Measurements from ENCODE around the gene KATNB1.
"Not testable (repeated sequence)": the region's sequence is repeated elsewhere in the genome, so short reads cannot be mapped to it uniquely, and the experiment has no call there.

The KATNB1 gene

GRCh38 chr16:57765160-57765728, 29.7 kb downstream of the KATNB1 start:
- Mint-ChIP-seq H3K27me3 (peaks cover 6% of the 10 kb centered on the region), H3K27ac (no peak overlapping the region), H3K4me3 (no peak overlapping the region), H3K4me1 (no peaks in the 10 kb centered on the region), H3K36me3 (no peaks in the 10 kb centered on the region), H3K9me3 (no peaks in the 10 kb centered on the region)
- CTCF ChIA-PET: no interaction called here
- DNase-seq: no peak

DNA sequence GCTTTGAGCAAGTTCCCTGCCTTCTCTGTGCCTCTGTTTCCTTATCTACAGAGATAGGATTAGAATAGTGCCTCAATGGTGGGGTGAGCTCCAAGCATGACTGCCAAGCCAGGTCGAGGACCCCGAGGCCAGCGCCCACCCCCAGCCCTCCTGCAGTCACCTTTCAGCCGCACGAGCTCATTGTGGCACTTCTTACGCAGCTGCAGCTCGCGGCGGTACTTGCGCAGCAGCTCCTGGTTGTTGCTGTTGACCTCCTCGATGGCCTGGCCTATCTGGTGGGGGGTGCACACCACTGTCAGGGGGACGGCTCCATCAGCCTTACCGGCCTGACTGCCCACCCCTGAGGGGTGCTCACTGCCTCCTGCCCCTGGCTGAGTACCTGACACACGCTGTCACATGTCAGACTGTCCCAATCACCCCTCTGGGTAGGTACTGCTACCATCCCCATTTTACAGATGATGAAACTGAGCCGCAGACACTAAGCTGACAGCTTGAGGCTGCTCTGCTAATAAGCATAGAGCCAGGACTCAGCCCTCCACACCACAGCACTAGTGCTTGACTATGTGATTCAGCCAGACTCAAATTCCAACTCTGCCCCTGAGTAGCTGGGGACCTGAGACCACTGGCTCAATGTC, 31.3 kb downstream of the KATNB1 start:
- H3K36me3 Mint-ChIP-seq: no peaks in the 10 kb centered on the region
- no peak overlapping the region for H3K27ac Mint-ChIP-seq
- H3K4me1 Mint-ChIP-seq: no peaks in the 10 kb centered on the region
- CTCF ChIA-PET: interaction anchor here (0.6 to 1.1 kb wide), 2 partner anchors 9 to 156 kb away, joined by 3 read pairs; no protein-coding TSS in a partner anchor
- DNase-seq: no peak
- H3K27me3 Mint-ChIP-seq: peaks cover 6% of the 10 kb centered on the region
- no peak overlapping the region for H3K4me3 Mint-ChIP-seq
- no peaks in the 10 kb centered on the region for H3K9me3 Mint-ChIP-seq

DNA sequence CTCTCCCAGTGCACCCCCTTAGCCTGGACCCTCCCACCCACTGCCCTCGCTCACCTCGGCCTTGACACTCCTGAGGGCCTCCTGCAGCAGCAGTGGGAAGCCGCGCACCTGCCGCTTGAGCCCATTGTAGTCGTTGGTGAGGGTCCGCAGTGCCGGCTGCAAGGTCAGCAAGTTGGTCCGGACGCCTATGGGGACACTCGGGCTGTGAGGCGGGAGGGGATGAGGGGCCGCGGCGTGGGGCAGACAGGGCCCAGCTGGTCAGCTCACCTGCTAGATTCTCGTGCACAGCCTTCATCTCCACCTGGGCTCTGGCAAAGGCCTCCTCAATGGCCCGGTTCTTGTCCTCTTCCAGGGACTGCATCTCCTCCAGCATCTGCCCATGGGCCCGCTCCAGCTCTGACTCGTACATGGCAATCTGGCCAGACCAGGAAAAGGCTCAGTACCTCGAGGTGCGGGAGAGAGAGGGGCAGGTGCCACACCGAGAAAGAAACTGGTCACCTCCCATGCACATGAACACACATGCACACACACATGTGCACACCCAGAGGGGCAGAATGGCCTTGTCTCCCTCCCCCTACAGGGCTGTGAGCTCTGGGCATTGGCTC, 34.1 kb downstream of the KATNB1 start:
- H3K4me1 Mint-ChIP-seq: no peaks in the 10 kb centered on the region
- peaks cover 6% of the 10 kb centered on the region for H3K27me3 Mint-ChIP-seq
- no peaks in the 10 kb centered on the region for H3K9me3 Mint-ChIP-seq
- CTCF ChIA-PET: interaction anchor here (1.3 kb wide), 1 partner anchor 12 kb away, joined by 3 read pairs; no protein-coding TSS in a partner anchor
- H3K27ac Mint-ChIP-seq: no peak overlapping the region
- DNase-seq: no peak
- no peaks in the 10 kb centered on the region for H3K36me3 Mint-ChIP-seq
- no peak overlapping the region for H3K4me3 Mint-ChIP-seq

GRCh38 chr16:57770361-57770760, 34.8 kb downstream of the KATNB1 start:
- H3K4me1 Mint-ChIP-seq: no peaks in the 10 kb centered on the region
- no peaks in the 10 kb centered on the region for H3K36me3 Mint-ChIP-seq
- H3K4me3 Mint-ChIP-seq: no peak overlapping the region
- H3K9me3 Mint-ChIP-seq: no peaks in the 10 kb centered on the region
- CTCF ChIA-PET: interaction anchor here (1.3 kb wide), 1 partner anchor 13 kb away, joined by 3 read pairs; no protein-coding TSS in a partner anchor
- H3K27me3 Mint-ChIP-seq: peaks cover 6% of the 10 kb centered on the region
- no peak overlapping the region for H3K27ac Mint-ChIP-seq
- no peak for DNase-seq

DNA sequence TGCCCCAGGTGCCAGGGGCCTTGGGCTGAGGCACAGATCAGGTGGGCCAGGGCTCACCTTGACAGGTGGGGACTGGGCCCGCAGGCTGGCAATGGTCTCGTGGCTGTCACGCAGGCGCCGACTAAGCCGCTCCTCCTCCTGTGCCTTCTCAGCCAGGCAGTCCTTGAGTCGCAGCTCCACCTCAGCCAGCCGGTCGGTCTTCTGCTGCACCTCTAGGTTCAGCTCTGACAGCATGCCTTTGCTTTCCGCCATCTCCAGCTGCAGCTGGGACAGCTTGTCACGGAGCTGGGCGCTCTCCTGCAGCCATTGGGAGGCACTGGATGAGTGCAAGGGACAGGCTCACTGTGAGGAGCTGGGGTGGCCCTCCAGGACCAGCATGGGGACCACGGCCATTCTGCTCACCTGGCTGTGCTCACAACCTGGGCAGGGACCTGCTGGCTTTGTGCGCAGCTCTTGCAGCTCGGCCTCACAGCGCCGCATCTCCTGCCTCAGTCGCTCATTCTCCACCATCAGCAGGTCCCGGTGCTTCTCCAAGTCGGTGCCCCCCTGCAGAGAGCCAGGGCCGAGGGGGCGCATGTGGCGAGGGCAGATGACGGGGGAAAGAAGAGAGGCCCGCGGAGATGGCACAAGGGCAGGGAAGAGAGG, 35.7 kb downstream of the KATNB1 start:
- no peak for DNase-seq
- Mint-ChIP-seq H3K36me3 (no peaks in the 10 kb centered on the region), H3K9me3 (no peaks in the 10 kb centered on the region), H3K4me3 (no peak overlapping the region), H3K27me3 (peaks cover 8% of the 10 kb centered on the region), H3K4me1 (no peaks in the 10 kb centered on the region), H3K27ac (no peak overlapping the region)
- CTCF ChIA-PET: no interaction called here

- Mint-ChIP-seq H3K27ac (no peak overlapping the region), H3K4me1 (no peaks in the 10 kb centered on the region), H3K9me3 (no peaks in the 10 kb centered on the region), H3K27me3 (peaks cover 5% of the 10 kb centered on the region), H3K4me3 (no peak overlapping the region), H3K36me3 (no peaks in the 10 kb centered on the region)
- CTCF ChIA-PET: no interaction called here
- no peak for DNase-seq
These were observed 37.4 kb downstream of the KATNB1 start for GRCh38 chr16:57773019-57773418.

DNA sequence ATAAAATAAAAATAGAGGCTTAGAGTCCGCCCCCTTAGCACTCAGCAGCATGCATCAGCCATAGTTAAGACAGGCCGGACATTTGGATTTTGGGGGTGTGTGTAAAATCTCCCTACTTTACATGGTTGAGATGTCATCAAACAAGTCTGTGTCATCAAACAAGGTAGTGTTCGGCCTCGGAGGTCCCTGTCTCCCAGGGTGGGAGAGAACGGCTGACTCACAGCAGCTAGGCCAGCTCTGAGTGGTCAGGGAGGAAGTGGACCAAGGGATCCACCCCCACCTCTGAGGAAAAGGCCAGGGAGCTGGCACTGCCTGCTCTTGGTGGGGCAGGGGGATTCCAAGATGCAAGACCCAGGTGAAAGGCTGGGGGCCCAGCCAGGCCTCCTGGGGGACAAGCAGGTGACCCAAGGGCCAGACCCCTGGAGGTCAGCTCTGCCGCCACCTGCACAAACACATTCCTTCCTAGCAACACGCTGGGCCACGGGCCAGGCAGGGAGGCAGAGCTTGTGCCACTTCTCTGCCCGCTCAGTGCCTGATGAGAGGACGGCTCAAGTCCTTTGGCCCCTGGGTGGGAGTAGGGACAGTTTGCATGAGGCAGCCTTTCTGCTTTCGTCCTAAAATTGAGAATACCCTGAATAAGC, 38.2 kb downstream of the KATNB1 start:
- no peaks in the 10 kb centered on the region for H3K4me1 Mint-ChIP-seq
- H3K27ac Mint-ChIP-seq: no peak overlapping the region
- DNase-seq: no peak
- CTCF ChIA-PET: no interaction called here
- no peak overlapping the region for H3K4me3 Mint-ChIP-seq
- no peaks in the 10 kb centered on the region for H3K9me3 Mint-ChIP-seq
- H3K36me3 Mint-ChIP-seq: no peaks in the 10 kb centered on the region
- H3K27me3 Mint-ChIP-seq: peaks cover 5% of the 10 kb centered on the region

- no peak for DNase-seq
- CTCF ChIA-PET: no interaction called here
- H3K27ac Mint-ChIP-seq: no peak overlapping the region
- peaks cover 5% of the 10 kb centered on the region for H3K27me3 Mint-ChIP-seq
- no peaks in the 10 kb centered on the region for H3K36me3 Mint-ChIP-seq
- no peaks in the 10 kb centered on the region for H3K4me1 Mint-ChIP-seq
- H3K4me3 Mint-ChIP-seq: no peak overlapping the region
- H3K9me3 Mint-ChIP-seq: no peaks in the 10 kb centered on the region
These were observed 39.2 kb downstream of the KATNB1 start for GRCh38 chr16:57774705-57775285.

DNA sequence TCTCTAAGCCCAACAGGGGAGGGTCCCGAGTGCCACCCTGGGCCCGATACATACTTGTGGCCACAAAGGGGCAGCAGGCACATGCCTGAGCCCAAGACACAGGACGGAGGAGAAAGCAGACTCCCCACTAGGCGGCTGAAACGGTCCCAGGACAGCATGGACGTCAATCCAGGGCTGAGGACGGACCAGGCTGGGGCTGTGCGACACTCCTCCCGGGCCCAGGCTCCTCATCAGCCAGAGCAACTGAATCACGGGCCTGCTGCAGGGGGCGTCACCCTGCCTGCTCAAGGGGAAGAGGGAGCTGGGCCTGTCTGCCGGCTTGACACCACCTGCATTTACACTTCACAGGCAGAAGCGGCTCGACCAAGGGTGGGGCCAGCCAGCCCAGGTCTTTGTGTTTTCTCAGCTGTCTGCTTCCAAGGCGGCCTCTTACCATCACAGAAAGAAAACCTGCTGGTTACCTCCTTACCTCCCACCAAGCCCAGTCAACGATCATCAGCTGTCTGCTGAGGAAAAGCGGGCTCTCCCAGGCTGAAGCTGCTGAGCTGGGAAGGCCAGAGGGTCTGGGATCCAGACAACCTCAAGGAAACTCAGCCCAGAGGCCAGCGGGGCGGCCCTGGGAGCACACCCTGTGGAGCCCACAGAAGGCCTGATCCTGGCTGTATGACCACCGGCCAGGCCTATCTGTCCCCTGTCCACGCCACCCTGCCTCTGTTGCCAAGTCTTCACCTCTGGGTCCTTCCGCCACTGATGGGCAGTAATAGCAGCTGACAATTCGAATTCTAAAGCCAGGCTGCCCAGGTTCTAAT, 40.3 kb downstream of the KATNB1 start:
- no peak overlapping the region for H3K4me3 Mint-ChIP-seq
- H3K27ac Mint-ChIP-seq: no peak overlapping the region
- no peaks in the 10 kb centered on the region for H3K36me3 Mint-ChIP-seq
- no peaks in the 10 kb centered on the region for H3K9me3 Mint-ChIP-seq
- DNase-seq: no peak
- CTCF ChIA-PET: interaction anchor here (1.7 kb wide), 1 partner anchor 88 kb away, joined by 3 read pairs; no protein-coding TSS in a partner anchor
- peaks cover 5% of the 10 kb centered on the region for H3K27me3 Mint-ChIP-seq
- H3K4me1 Mint-ChIP-seq: no peaks in the 10 kb centered on the region

- DNase-seq: no peak
- H3K4me1 Mint-ChIP-seq: no peaks in the 10 kb centered on the region
- H3K27ac Mint-ChIP-seq: no peak overlapping the region
- no peaks in the 10 kb centered on the region for H3K36me3 Mint-ChIP-seq
- peaks cover 5% of the 10 kb centered on the region for H3K27me3 Mint-ChIP-seq
- H3K9me3 Mint-ChIP-seq: no peaks in the 10 kb centered on the region
- H3K4me3 Mint-ChIP-seq: no peak overlapping the region
- CTCF ChIA-PET: interaction anchor here (1.2 kb wide), 1 partner anchor 203 kb away, joined by 3 read pairs; no protein-coding TSS in a partner anchor
These were observed 43.1 kb downstream of the KATNB1 start for GRCh38 chr16:57778658-57779057.

- DNase-seq, H3K36me3 Mint-ChIP-seq, H3K9me3 Mint-ChIP-seq, H3K4me1 Mint-ChIP-seq, H3K27me3 Mint-ChIP-seq, H3K27ac Mint-ChIP-seq, CTCF ChIA-PET, H3K4me3 Mint-ChIP-seq: not testable (repeated sequence)
These were observed 44.3 kb downstream of the KATNB1 start for GRCh38 chr16:57779836-57780235.

- Mint-ChIP-seq H3K27ac (no peak overlapping the region), H3K36me3 (no peaks in the 10 kb centered on the region), H3K4me1 (no peaks in the 10 kb centered on the region), H3K4me3 (no peak overlapping the region), H3K9me3 (no peaks in the 10 kb centered on the region), H3K27me3 (peaks cover 3% of the 10 kb centered on the region)
- CTCF ChIA-PET: no interaction called here
- DNase-seq: no peak
These were observed 45.8 kb downstream of the KATNB1 start for GRCh38 chr16:57781349-57781740.

DNA sequence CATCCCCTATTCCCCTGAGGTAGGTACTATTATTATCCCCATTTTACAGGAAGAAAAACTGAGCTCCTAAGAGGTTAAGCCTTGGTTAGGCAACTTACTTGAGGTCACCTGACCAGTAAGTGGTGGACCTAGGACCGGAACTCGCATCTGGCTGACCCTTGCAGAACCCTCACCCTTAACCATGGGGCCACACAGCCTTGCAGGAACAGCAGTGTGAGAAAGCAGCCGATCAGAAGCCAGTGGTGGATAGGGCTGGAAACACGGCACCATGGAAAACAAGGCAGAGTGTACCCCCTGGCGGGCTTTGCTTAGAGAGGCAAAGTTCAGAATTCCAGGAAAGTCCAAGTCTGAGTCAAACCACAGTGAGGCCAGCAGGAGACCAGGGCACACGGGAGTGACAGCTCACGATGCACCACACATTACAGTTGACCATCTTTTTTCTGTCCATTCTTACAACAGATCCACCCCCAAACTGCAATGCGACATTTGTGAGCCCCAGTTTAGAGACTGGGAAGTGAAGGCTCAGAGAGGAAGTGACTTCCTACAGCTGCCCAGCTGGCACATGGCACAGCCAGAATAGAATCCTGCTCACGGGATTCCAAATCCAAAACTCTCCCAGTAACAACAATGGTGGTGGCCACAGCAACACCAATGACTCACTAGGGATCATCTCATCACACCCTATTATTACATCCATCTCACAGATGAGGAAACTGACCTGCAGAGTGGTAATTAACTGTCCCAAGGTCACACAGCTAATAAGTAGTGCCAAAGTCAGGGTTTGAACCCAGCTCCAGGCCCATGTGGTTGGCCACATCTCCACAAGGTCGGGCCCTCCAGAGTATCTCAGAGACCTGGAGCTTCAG, 46.4 kb downstream of the KATNB1 start:
- Mint-ChIP-seq H3K4me3 (no peak overlapping the region), H3K4me1 (no peaks in the 10 kb centered on the region), H3K36me3 (no peaks in the 10 kb centered on the region), H3K27me3 (no peaks in the 10 kb centered on the region), H3K9me3 (no peaks in the 10 kb centered on the region), H3K27ac (no peak overlapping the region)
- CTCF ChIA-PET: no interaction called here
- no peak for DNase-seq

All from activated naive CD4-positive, alpha-beta T cell treated with anti-CD3 and anti-CD28 coated beads, Interleukin-2, amount 10 ng/mL, durations not matched to agents 7 days and 5 days (primary cell).